Progenitor cell of endocrine pancreas (in vitro differentiated cells): ENCODE data around the gene EHD2. TPM values are rescaled to one million over a fixed set of nuclear protein-coding genes. Genes with fewer than 3 reads are reported as not detected.

Experiments
- DNase-seq: peaks from one replicate; pipeline ENCODE4 v3.0.0; 2021; ENCODE audit warnings: low spot score; ENCODE audit not compliant: unreplicated experiment
- H3K27ac Mint-ChIP-seq: 2 replicates; pipeline ENCODE4 v1.8.0; 2021; ENCODE audit warnings: mild to moderate bottlenecking, moderate library complexity, mixed read lengths
- H3K27me3 Mint-ChIP-seq: 2 replicates; pipeline ENCODE4 v1.8.0; 2021; ENCODE audit warnings: mixed read lengths
- H3K36me3 Mint-ChIP-seq: 2 replicates; pipeline ENCODE4 v1.8.0; 2022; ENCODE audit warnings: mixed read lengths; ENCODE audit not compliant: insufficient read depth
- H3K4me1 Mint-ChIP-seq: 2 replicates; pipeline ENCODE4 v1.8.0; 2021; ENCODE audit warnings: low read depth, mixed read lengths
- H3K4me3 Mint-ChIP-seq: 2 replicates; pipeline ENCODE4 v1.8.0; 2021; ENCODE audit warnings: low read depth, mild to moderate bottlenecking, moderate library complexity, mixed read lengths
- H3K9me3 Mint-ChIP-seq: 2 replicates; pipeline ENCODE4 v1.8.0; 2021; ENCODE audit warnings: low read depth, mixed read lengths
- CTCF ChIP-seq: fragments of 200-600 bp; sonication (generic); IDR thresholded peaks from one replicate; pipeline ENCODE4 v1.5.0; 2021; ENCODE audit warnings: antibody characterized with exemption, mild to moderate bottlenecking; ENCODE audit not compliant: unreplicated experiment
- total RNA-seq: library from RNA; stranded (reverse); gene quantifications from 2 replicates; pipeline ENCODE4 v1.2.1, GENCODE V29; 2021

EHD2 gene
- total RNA-seq, 1 donor from 2014 or later = 0.41 TPM

GRCh38 chr19:47671499-47671898 lies 41.7 kb upstream of the EHD2 start:
- Mint-ChIP-seq H3K4me1 (peaks cover 11% of the 10 kb centered on the region), H3K27ac (no peak overlapping the region), H3K36me3 (peaks cover 19% of the 10 kb centered on the region), H3K4me3 (no peak overlapping the region), H3K27me3 (no peaks in the 10 kb centered on the region), H3K9me3 (no peaks in the 10 kb centered on the region)
- DNase-seq = no peak
- TF ChIP-seq CTCF = no peak

- peaks cover 20% of the 10 kb centered on the region for H3K36me3 Mint-ChIP-seq
Measured at GRCh38 chr19:47673426-47673825, 39.8 kb upstream of the EHD2 start.

GRCh38 chr19:47674548-47674947 lies 38.7 kb upstream of the EHD2 start:
- Mint-ChIP-seq H3K4me3 (no peak overlapping the region), H3K9me3 (no peaks in the 10 kb centered on the region), H3K36me3 (peaks cover 20% of the 10 kb centered on the region), H3K27ac (no peak overlapping the region), H3K27me3 (no peaks in the 10 kb centered on the region), H3K4me1 (no peaks in the 10 kb centered on the region)
- no peak for TF ChIP-seq CTCF
- no peak for DNase-seq

More at GRCh38 chr19:47673426-47673825, 39.8 kb upstream of the EHD2 start:
- no peak for DNase-seq
- H3K4me3 Mint-ChIP-seq = no peak overlapping the region
- TF ChIP-seq CTCF = no peak
- no peak overlapping the region for H3K27ac Mint-ChIP-seq
- H3K27me3 Mint-ChIP-seq = no peaks in the 10 kb centered on the region
- H3K9me3 Mint-ChIP-seq = no peaks in the 10 kb centered on the region
- no peaks in the 10 kb centered on the region for H3K4me1 Mint-ChIP-seq

GRCh38 chr19:47675271-47675670 lies 38.0 kb upstream of the EHD2 start:
- no peaks in the 10 kb centered on the region for H3K27me3 Mint-ChIP-seq
- H3K9me3 Mint-ChIP-seq = no peaks in the 10 kb centered on the region
- H3K27ac Mint-ChIP-seq = no peak overlapping the region
- DNase-seq = no peak
- peaks cover 17% of the 10 kb centered on the region for H3K36me3 Mint-ChIP-seq
- no peak for TF ChIP-seq CTCF
- no peaks in the 10 kb centered on the region for H3K4me1 Mint-ChIP-seq
- H3K4me3 Mint-ChIP-seq = no peak overlapping the region

- H3K27ac Mint-ChIP-seq = no peak overlapping the region
- peaks cover 15% of the 10 kb centered on the region for H3K36me3 Mint-ChIP-seq
Measured at GRCh38 chr19:47675859-47676258, 37.4 kb upstream of the EHD2 start.

More at GRCh38 chr19:47675859-47676258, 37.4 kb upstream of the EHD2 start:
- DNase-seq = no peak
- no peak for TF ChIP-seq CTCF
- Mint-ChIP-seq H3K4me3 (no peak overlapping the region), H3K4me1 (no peaks in the 10 kb centered on the region), H3K9me3 (no peaks in the 10 kb centered on the region), H3K27me3 (no peaks in the 10 kb centered on the region)
